ENCODE measurements around the gene BBS9. TPM values are rescaled to one million over a fixed set of nuclear protein-coding genes. Genes with fewer than 3 reads are reported as not detected.

Gene BBS9
- total RNA-seq, 4 donors from 2014 or later: 8.6 to 22.5 (median 15.8) TPM

- Histone ChIP-seq H3K36me3 (no peaks in the 10 kb centered on the region), H3K9me3 (no peaks in the 10 kb centered on the region), H3K27ac (no peak overlapping the region), H3K27me3 (no peaks in the 10 kb centered on the region), H3K4me1 (no peaks in the 10 kb centered on the region), H3K4me3 (no peak overlapping the region)
- intact Hi-C loops (cut with DNase I; ENCODE audit: low total_unique reads) (no loop called here), in situ Hi-C loops (cut with MboI; ENCODE audit: low pct_ligation_motif_present in 1 of 4, low pct_unique_long_range_greater_than_20kb in 1 of 4, low sequenced_read_pairs in 3 of 4) (no loop called here)
- WGBS, 2 donors (ENCODE audit: low coverage in 1 of 2): 91 to 95% methylated on average over 4 of the region's 4 CpGs
- DNase-seq: no peak
- TF ChIP-seq EP300 (IDR thresholded peaks at IDR 0.05; ENCODE audit: low read depth) (no peak), POLR2A (IDR thresholded peaks at IDR 0.05) (no peak), CTCF (IDR thresholded peaks at IDR 0.05) (no peak), POLR2AphosphoS5 (IDR thresholded peaks at IDR 0.05) (no peak)
Measured at GRCh38 chr7:33220231-33220630, 90.9 kb downstream of the BBS9 start.

GRCh38 chr7:33221390-33221789, 92.0 kb downstream of the BBS9 start:
- no peak overlapping the region for H3K4me3 ChIP-seq
- no peak overlapping the region for H3K27ac ChIP-seq
- no peaks in the 10 kb centered on the region for H3K4me1 ChIP-seq
- DNase-seq: no peak
- TF ChIP-seq POLR2AphosphoS5 (IDR thresholded peaks at IDR 0.05) (no peak), CTCF (IDR thresholded peaks at IDR 0.05) (no peak), POLR2A (IDR thresholded peaks at IDR 0.05) (no peak), EP300 (IDR thresholded peaks at IDR 0.05; ENCODE audit: low read depth) (no peak)
- H3K36me3 ChIP-seq: no peaks in the 10 kb centered on the region
- intact Hi-C loops (cut with DNase I; ENCODE audit: low total_unique reads) (no loop called here), in situ Hi-C loops (cut with MboI; ENCODE audit: low pct_ligation_motif_present in 1 of 4, low pct_unique_long_range_greater_than_20kb in 1 of 4, low sequenced_read_pairs in 3 of 4) (no loop called here)
- H3K27me3 ChIP-seq: no peaks in the 10 kb centered on the region
- no peaks in the 10 kb centered on the region for H3K9me3 ChIP-seq
- WGBS, 2 donors (ENCODE audit: low coverage in 1 of 2): 90 to 98% methylated on average over 1 of the region's 1 CpG

GRCh38 chr7:33232632-33233145, 103.3 kb downstream of the BBS9 start:
- Histone ChIP-seq H3K4me1 (peaks cover 0 to 5% (median 0%) of the 10 kb centered on the region in 4 donors), H3K4me3 (no peak overlapping the region), H3K9me3 (no peaks in the 10 kb centered on the region), H3K27ac (no peak overlapping the region), H3K36me3 (no peaks in the 10 kb centered on the region), H3K27me3 (no peaks in the 10 kb centered on the region)
- TF ChIP-seq CTCF (IDR thresholded peaks at IDR 0.05) (no peak), POLR2AphosphoS5 (IDR thresholded peaks at IDR 0.05) (no peak), POLR2A (IDR thresholded peaks at IDR 0.05) (no peak), EP300 (IDR thresholded peaks at IDR 0.05; ENCODE audit: low read depth) (no peak)
- in situ Hi-C loops (cut with MboI; ENCODE audit: low pct_ligation_motif_present in 1 of 4, low pct_unique_long_range_greater_than_20kb in 1 of 4, low sequenced_read_pairs in 3 of 4) (loop anchor here in 1 of 4 donors (25.0 kb wide), 1 partner anchor 705 kb away; no protein-coding TSS in a partner anchor), intact Hi-C loops (cut with DNase I; ENCODE audit: low total_unique reads) (no loop called here)
- DNase-seq: no peak
- WGBS, 2 donors (ENCODE audit: low coverage in 1 of 2): 98 to 100% methylated on average over 1 of the region's 1 CpG

GRCh38 chr7:33233659-33234058, 104.3 kb downstream of the BBS9 start:
- Histone ChIP-seq H3K4me3 (no peak overlapping the region), H3K4me1 (peaks cover 0 to 5% (median 0%) of the 10 kb centered on the region in 4 donors), H3K27me3 (no peaks in the 10 kb centered on the region), H3K27ac (no peak overlapping the region), H3K9me3 (no peaks in the 10 kb centered on the region), H3K36me3 (no peaks in the 10 kb centered on the region)
- in situ Hi-C loops (cut with MboI; ENCODE audit: low pct_ligation_motif_present in 1 of 4, low pct_unique_long_range_greater_than_20kb in 1 of 4, low sequenced_read_pairs in 3 of 4) (loop anchor here in 1 of 4 donors (25.0 kb wide), 1 partner anchor 704 kb away; no protein-coding TSS in a partner anchor), intact Hi-C loops (cut with DNase I; ENCODE audit: low total_unique reads) (no loop called here)
- TF ChIP-seq POLR2AphosphoS5 (IDR thresholded peaks at IDR 0.05): no peak
- TF ChIP-seq CTCF (IDR thresholded peaks at IDR 0.05): no peak
- TF ChIP-seq EP300 (IDR thresholded peaks at IDR 0.05; ENCODE audit: low read depth): no peak
- TF ChIP-seq POLR2A (IDR thresholded peaks at IDR 0.05): no peak
- WGBS, 2 donors (ENCODE audit: low coverage in 1 of 2): 39% methylated on average over 3 of the region's 3 CpGs
- no peak for DNase-seq
